GM12878 (cell line): ENCODE measurements around the gene IPCEF1. TPM values are rescaled to one million over a fixed set of nuclear protein-coding genes. Genes with fewer than 3 reads are reported as not detected.

Experiments
- ATAC-seq: fragments of 200-7000 bp; cut with Tn5 transposase; 3 replicates; pipeline ENCODE4 v1.9.1; 2020; ENCODE audit warnings: mild to moderate bottlenecking, moderate library complexity
- BruUV-seq: library from RNA; stranded (reverse); fragments of 400-500 nt; replicated peaks from 2 replicates; lab custom pipeline; 2021; lab: Mats Ljungman, UMichigan
- CTCF ChIA-PET: fragments of 300-600 bp; sonication (Branson Sonifier 250); formaldehyde crosslinking; extraction: SDS; loops from one replicate; lab custom pipeline; 2021; ENCODE audit warnings: inconsistent platforms; lab: Yijun Ruan, JAX
- POLR2A ChIA-PET: fragments of 350-600 bp; formaldehyde crosslinking; extraction: SDS; loops from one replicate; lab custom pipeline; 2021; ENCODE audit warnings: inconsistent platforms; lab: Charles Lee
- RAD21 ChIA-PET: fragments of 300-600 bp; sonication (Branson Sonifier 250); formaldehyde crosslinking; loops from one replicate; lab custom pipeline; 2023; ENCODE audit warnings: antibody characterized with exemption; ENCODE audit not compliant: unreplicated experiment; lab: Charles Lee
- SMC1A ChIA-PET: fragments of 300-600 bp; sonication (Branson Sonifier 250); formaldehyde crosslinking; loops from one replicate; lab custom pipeline; 2023; ENCODE audit not compliant: unreplicated experiment, uncharacterized antibody; lab: Charles Lee
- DNase-seq: peaks from one replicate; pipeline ENCODE4 v3.0.0-alpha.2; 2011; ENCODE audit warnings: low read depth, low spot score
- FAIRE-seq: peaks from 3 replicates; lab custom pipeline; 2011; peaks lifted over from hg19 to GRCh38; lab: Jason Lieb, UNC
- H2AFZ ChIP-seq: 2 replicates; pipeline ENCODE4 v1.6.0; 2011; ENCODE audit warnings: low read depth, low read length, control low read depth; ENCODE audit not compliant: control insufficient read depth
- H3K27ac ChIP-seq: 2 replicates; pipeline ENCODE4 v1.5.1; 2011; ENCODE audit warnings: control low read depth; ENCODE audit not compliant: control insufficient read depth, insufficient read depth
- H3K27me3 ChIP-seq, 2 experiments: replicated peaks in 1 of 2; 2 replicates each; pipeline versions ENCODE4 v1.6.0 to v1.6.1; 2011; ENCODE audit warnings: low read length in 1 of 2; ENCODE audit not compliant: control insufficient read depth in 2 of 2, insufficient read depth in 2 of 2
- H3K36me3 ChIP-seq, 2 experiments: 2 replicates each; pipeline ENCODE4 v1.5.1; 2011; ENCODE audit warnings: low read length in 1 of 2; ENCODE audit not compliant: control insufficient read depth in 2 of 2, insufficient read depth in 2 of 2
- H3K4me1 ChIP-seq: 2 replicates; pipeline ENCODE4 v1.6.1; 2011; ENCODE audit warnings: mild to moderate bottlenecking, low read length, moderate library complexity, mixed read lengths; ENCODE audit not compliant: control insufficient read depth, insufficient read depth
- H3K4me2 ChIP-seq: 2 replicates; pipeline ENCODE4 v1.6.0; 2011; ENCODE audit warnings: control low read depth; ENCODE audit not compliant: control insufficient read depth, insufficient read depth
- H3K4me3 ChIP-seq: fragments of 200-600 bp; sonication (generic); 2 replicates; pipeline ENCODE4 v1.5.1; 2016
- H3K79me2 ChIP-seq: 2 replicates; pipeline ENCODE4 v1.6.0; 2011; ENCODE audit warnings: low read length; ENCODE audit not compliant: control insufficient read depth, insufficient read depth
- H3K9ac ChIP-seq: 2 replicates; pipeline ENCODE4 v1.8.0; 2011; ENCODE audit warnings: low read length, control low read depth, mixed read lengths; ENCODE audit not compliant: control insufficient read depth, insufficient read depth
- H3K9me3 ChIP-seq: replicated peaks from 3 replicates; pipeline ENCODE4 v1.5.1; 2011; ENCODE audit warnings: mild to moderate bottlenecking, low read length; ENCODE audit not compliant: control insufficient read depth, insufficient read depth
- H4K20me1 ChIP-seq: 2 replicates; pipeline ENCODE4 v1.6.0; 2011; ENCODE audit not compliant: control insufficient read depth, insufficient read depth
- BRCA1 ChIP-seq: IDR thresholded peaks from 2 replicates; pipeline ENCODE4 v1.6.1; 2011; ENCODE audit warnings: low read depth, low read length, improper control_type of control experiment
- EZH2 ChIP-seq: IDR thresholded peaks from 2 replicates; pipeline ENCODE4 v1.6.1; 2012; ENCODE audit warnings: low read depth, mild to moderate bottlenecking, control low read depth, inconsistent platforms, low read length, borderline replicate concordance; ENCODE audit not compliant: control insufficient read depth
- MLLT1 ChIP-seq: fragments of 450-650 bp; IDR thresholded peaks from 2 replicates; pipeline ENCODE4 v1.6.1; 2016; ENCODE audit warnings: mild to moderate bottlenecking
- MYB ChIP-seq: fragments of 150-350 bp; IDR thresholded peaks from 2 replicates; pipeline ENCODE4 v1.6.1; 2014; ENCODE audit warnings: mild to moderate bottlenecking, low read depth, low read length, borderline replicate concordance
- NFXL1 ChIP-seq: fragments of 450-650 bp; IDR thresholded peaks from 2 replicates; pipeline ENCODE4 v1.6.1; 2017; ENCODE audit warnings: antibody characterized with exemption, mild to moderate bottlenecking, borderline replicate concordance
- NRF1 ChIP-seq: conservative IDR thresholded peaks from 2 replicates; pipeline ENCODE4 v1.6.1; 2011; ENCODE audit warnings: mild to moderate bottlenecking, low read depth, low read length, improper control_type of control experiment
- PAX8 ChIP-seq: fragments of 450-650 bp; IDR thresholded peaks from 2 replicates; pipeline ENCODE4 v1.6.1; 2017; ENCODE audit warnings: mild to moderate bottlenecking, moderate library complexity
- PRDM15 ChIP-seq: fragments of 450-650 bp; formaldehyde crosslinking; IDR thresholded peaks from 2 replicates; pipeline ENCODE4 v1.4.0; 2020; ENCODE audit warnings: mild to moderate bottlenecking, moderate library complexity
- SUPT20H ChIP-seq: IDR thresholded peaks from 2 replicates; pipeline ENCODE4 v1.6.1; 2011; ENCODE audit warnings: low read depth, mild to moderate bottlenecking, low read length, moderate library complexity, borderline replicate concordance; ENCODE audit not compliant: control insufficient read depth
- ZNF622 ChIP-seq: fragments of 450-650 bp; IDR thresholded peaks from 2 replicates; pipeline ENCODE4 v1.6.1; 2017; ENCODE audit warnings: mild to moderate bottlenecking, inconsistent platforms
- ZSCAN29 ChIP-seq: fragments of 450-650 bp; IDR thresholded peaks from 2 replicates; pipeline ENCODE4 v1.6.1; 2017; ENCODE audit warnings: mild to moderate bottlenecking, moderate library complexity
- WGBS: methylation state at CpG from one replicate; pipeline ENCODE4 v1.1.6; 2016; ENCODE audit warnings: low lambda C conversion rate; ENCODE audit not compliant: insufficient replicate concordance, insufficient coverage; ENCODE audit errors: missing lambda C conversion rate; 5-methylcytosine and 5-hydroxymethylcytosine counted together
- in situ Hi-C: fragments of 300-500 bp; cut with MboI; formaldehyde crosslinking; loops from 9 replicates; pipeline ENCODE4 v1.14.3; 2018; ENCODE audit warnings: mixed read lengths
- intact Hi-C: fragments of 100-400 bp; cut with micrococcal nuclease; formaldehyde crosslinking; loops from one replicate; pipeline ENCODE4 v1.14.2; 2022; ENCODE audit not compliant: unreplicated experiment
- polyA plus RNA-seq, 11 experiments: library from polyadenylated mRNA; depleted of rRNA in 4 of 11; unstranded in 6 of 11; stranded (reverse) in 5 of 11; fragments of >200 nt; fragmentation: Nextera tagmentation in 4 of 11; fragmentation: Illumina TruSeq in 1 of 11; extraction: Ambion mirVana in 4 of 11; extraction: Trizol in 1 of 11; gene quantifications; 1 replicate in 1 of 11; 2 replicates in 10 of 11; pipeline versions ENCODE4 v1.2.1 to v1.2.3, GENCODE V29; 2011 to 2016; ENCODE audit warnings: inconsistent platforms in 2 of 11, missing spikeins in 2 of 11, low read depth in 1 of 11
- total RNA-seq, 4 experiments: library from RNA; depleted of rRNA in 3 of 4; stranded (reverse); fragments of >200 nt in 3 of 4; fragmentation: Illumina TruSeq in 1 of 4; extraction: Trizol in 1 of 4; gene quantifications; 2 replicates each; pipeline versions ENCODE4 v1.2.1 to v1.2.3, GENCODE V29; 2013 to 2021
- TF ChIP-seq, protein P1 (sequence below): IDR thresholded peaks from 2 replicates; pipeline ENCODE4 v1.6.1; 2011; ENCODE audit warnings: low read depth, mild to moderate bottlenecking, low read length, moderate library complexity, borderline replicate concordance; ENCODE audit errors: extremely low read depth
- TF ChIP-seq, protein P2 (sequence below): fragments of 150-350 bp; IDR thresholded peaks from 2 replicates; pipeline ENCODE4 v1.6.1; 2016; ENCODE audit warnings: low read depth, low read length
- TF ChIP-seq, protein P3 (sequence below): IDR thresholded peaks from 2 replicates; pipeline ENCODE4 v1.6.1; 2012; ENCODE audit warnings: low read length, inconsistent platforms

The IPCEF1 gene
- total and polyA plus RNA-seq, 10 of the 15 experiments (the other 5 are each of a cell fraction or from before 2014, with no cell fraction given): 1.3 to 137 (median 4.2) TPM

- RAD21 ChIA-PET: no interaction called here
- H3K79me2 ChIP-seq: no peaks in the 10 kb centered on the region
- H3K4me3 ChIP-seq: no peak overlapping the region
- POLR2A ChIA-PET: no interaction called here
- CTCF ChIA-PET: interaction anchor here (3.8 kb wide), 1 partner anchor 139 kb away, joined by 15 read pairs; no protein-coding TSS in a partner anchor
- BruUV-seq: no TSS peak
- no peak for ATAC-seq
- SMC1A ChIA-PET: interaction anchor here (0.6 to 3.5 kb wide), 2 partner anchors 18 to 139 kb away, joined by 3 to 19 read pairs; no protein-coding TSS in a partner anchor
- H3K4me2 ChIP-seq: no peak overlapping the region
- H3K36me3 ChIP-seq: no peaks in the 10 kb centered on the region
- H3K9me3 ChIP-seq: no peaks in the 10 kb centered on the region
- no peak overlapping the region for H3K27ac ChIP-seq
- no peaks in the 10 kb centered on the region for H3K4me1 ChIP-seq
- H3K9ac ChIP-seq: no peak overlapping the region
- H3K27me3 ChIP-seq: peaks cover 0 to 3% of the 10 kb centered on the region in 2 experiments; a peak in 2 of 4 replicates
- no peak overlapping the region for H2AFZ ChIP-seq
- no peaks in the 10 kb centered on the region for H4K20me1 ChIP-seq
- 60% methylated on average over 6 of the region's 6 CpGs for WGBS
- DNase-seq: no peak
- FAIRE-seq: no peak
- in situ Hi-C loops (no loop called here), intact Hi-C loops (no loop called here)
- TF ChIP-seq PRDM15 (CRISPR knock-in tag) (no peak), MYB (no peak), PAX8 (no peak), EZH2 (no peak), BRCA1 (no peak), ZNF622 (no peak), NFXL1 (no peak), SUPT20H (no peak), ZSCAN29 (no peak), MLLT1 (no peak), NRF1 (no peak)
- TF ChIP-seq, protein P1, sequence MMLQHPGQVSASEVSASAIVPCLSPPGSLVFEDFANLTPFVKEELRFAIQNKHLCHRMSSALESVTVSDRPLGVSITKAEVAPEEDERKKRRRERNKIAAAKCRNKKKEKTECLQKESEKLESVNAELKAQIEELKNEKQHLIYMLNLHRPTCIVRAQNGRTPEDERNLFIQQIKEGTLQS: no peak
- TF ChIP-seq, protein P2, sequence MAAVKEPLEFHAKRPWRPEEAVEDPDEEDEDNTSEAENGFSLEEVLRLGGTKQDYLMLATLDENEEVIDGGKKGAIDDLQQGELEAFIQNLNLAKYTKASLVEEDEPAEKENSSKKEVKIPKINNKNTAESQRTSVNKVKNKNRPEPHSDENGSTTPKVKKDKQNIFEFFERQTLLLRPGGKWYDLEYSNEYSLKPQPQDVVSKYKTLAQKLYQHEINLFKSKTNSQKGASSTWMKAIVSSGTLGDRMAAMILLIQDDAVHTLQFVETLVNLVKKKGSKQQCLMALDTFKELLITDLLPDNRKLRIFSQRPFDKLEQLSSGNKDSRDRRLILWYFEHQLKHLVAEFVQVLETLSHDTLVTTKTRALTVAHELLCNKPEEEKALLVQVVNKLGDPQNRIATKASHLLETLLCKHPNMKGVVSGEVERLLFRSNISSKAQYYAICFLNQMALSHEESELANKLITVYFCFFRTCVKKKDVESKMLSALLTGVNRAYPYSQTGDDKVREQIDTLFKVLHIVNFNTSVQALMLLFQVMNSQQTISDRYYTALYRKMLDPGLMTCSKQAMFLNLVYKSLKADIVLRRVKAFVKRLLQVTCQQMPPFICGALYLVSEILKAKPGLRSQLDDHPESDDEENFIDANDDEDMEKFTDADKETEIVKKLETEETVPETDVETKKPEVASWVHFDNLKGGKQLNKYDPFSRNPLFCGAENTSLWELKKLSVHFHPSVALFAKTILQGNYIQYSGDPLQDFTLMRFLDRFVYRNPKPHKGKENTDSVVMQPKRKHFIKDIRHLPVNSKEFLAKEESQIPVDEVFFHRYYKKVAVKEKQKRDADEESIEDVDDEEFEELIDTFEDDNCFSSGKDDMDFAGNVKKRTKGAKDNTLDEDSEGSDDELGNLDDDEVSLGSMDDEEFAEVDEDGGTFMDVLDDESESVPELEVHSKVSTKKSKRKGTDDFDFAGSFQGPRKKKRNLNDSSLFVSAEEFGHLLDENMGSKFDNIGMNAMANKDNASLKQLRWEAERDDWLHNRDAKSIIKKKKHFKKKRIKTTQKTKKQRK: no peak
- TF ChIP-seq, protein P3, sequence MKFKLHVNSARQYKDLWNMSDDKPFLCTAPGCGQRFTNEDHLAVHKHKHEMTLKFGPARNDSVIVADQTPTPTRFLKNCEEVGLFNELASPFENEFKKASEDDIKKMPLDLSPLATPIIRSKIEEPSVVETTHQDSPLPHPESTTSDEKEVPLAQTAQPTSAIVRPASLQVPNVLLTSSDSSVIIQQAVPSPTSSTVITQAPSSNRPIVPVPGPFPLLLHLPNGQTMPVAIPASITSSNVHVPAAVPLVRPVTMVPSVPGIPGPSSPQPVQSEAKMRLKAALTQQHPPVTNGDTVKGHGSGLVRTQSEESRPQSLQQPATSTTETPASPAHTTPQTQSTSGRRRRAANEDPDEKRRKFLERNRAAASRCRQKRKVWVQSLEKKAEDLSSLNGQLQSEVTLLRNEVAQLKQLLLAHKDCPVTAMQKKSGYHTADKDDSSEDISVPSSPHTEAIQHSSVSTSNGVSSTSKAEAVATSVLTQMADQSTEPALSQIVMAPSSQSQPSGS: no peak
Measured at GRCh38 chr6:154138793-154139192, 217.8 kb downstream of the IPCEF1 start.
